ENCODE measurements around the gene FILIP1L.

Gene FILIP1L

GRCh38 chr3:99803297-99803696 is 311.0 kb downstream of the FILIP1L start:
- no peak overlapping the region for H2BK120ac ChIP-seq (ENCODE audit: insufficient read depth, low read length, poor library complexity)
- no peaks in the 10 kb centered on the region for H3K27me3 ChIP-seq (ENCODE audit: insufficient read depth, low read length)
- no peaks in the 10 kb centered on the region for H3K79me2 ChIP-seq (ENCODE audit: control insufficient read depth, insufficient read depth, low read length, poor library complexity)
- no peak overlapping the region for H3K9ac ChIP-seq (ENCODE audit: low read length)
- no peaks in the 10 kb centered on the region for H3K79me1 ChIP-seq (ENCODE audit: low read length)
- H3K36me3 ChIP-seq (ENCODE audit: control insufficient read depth in 1 of 2, insufficient read depth in 2 of 2, low read length in 2 of 2) = peaks cover 0 to 3% of the 10 kb centered on the region in 2 experiments
- no peaks in the 10 kb centered on the region for H3K4me1 ChIP-seq (ENCODE audit: control insufficient read depth in 1 of 2, insufficient read depth in 2 of 2, low read length in 2 of 2)
- no peak overlapping the region for H3K4ac ChIP-seq (ENCODE audit: low read depth, low read length)
- no peak overlapping the region for H2BK12ac ChIP-seq (ENCODE audit: low read length)
- no peak overlapping the region for H3K4me3 ChIP-seq (ENCODE audit: low read depth, low read length)
- H3K4me2 ChIP-seq (ENCODE audit: low read length) = no peak overlapping the region
- H3K18ac ChIP-seq (ENCODE audit: low read length) = no peak overlapping the region
- H4K8ac ChIP-seq (ENCODE audit: low read depth, low read length) = no peak overlapping the region
- H2BK5ac ChIP-seq (ENCODE audit: low read depth, low read length, poor library complexity) = no peak overlapping the region
- H3K23ac ChIP-seq (ENCODE audit: low read length) = no peak overlapping the region
- no peak for DNase-seq
- no peak overlapping the region for H3K27ac ChIP-seq (ENCODE audit: low read depth, low read length)
- H4K12ac ChIP-seq (ENCODE audit: low read depth, low read length) = no peak overlapping the region
- H2AK5ac ChIP-seq (ENCODE audit: low read length) = no peak overlapping the region
- H4K91ac ChIP-seq (ENCODE audit: low read depth, low read length) = no peak overlapping the region
- peaks cover 7% of the 10 kb centered on the region for H3K9me3 ChIP-seq (ENCODE audit: insufficient read depth, low read depth, low read length)
- WGBS (ENCODE audit: extremely low coverage, insufficient coverage, insufficient read length) = no CpG with 5 or more reads among the region's 1 CpG
- H2AFZ ChIP-seq (ENCODE audit: insufficient read depth, low read length, poor library complexity) = no peak overlapping the region
- no peak overlapping the region for H3K14ac ChIP-seq (ENCODE audit: low read length)

GRCh38 chr3:99799422-99799821 is 314.9 kb downstream of the FILIP1L start:
- no peak overlapping the region for H3K4ac ChIP-seq (ENCODE audit: low read depth, low read length)
- H4K8ac ChIP-seq (ENCODE audit: low read depth, low read length) = no peak overlapping the region
- H3K79me1 ChIP-seq (ENCODE audit: low read length) = no peaks in the 10 kb centered on the region
- no peak overlapping the region for H2AK5ac ChIP-seq (ENCODE audit: low read length)
- H2BK120ac ChIP-seq (ENCODE audit: insufficient read depth, low read length, poor library complexity) = no peak overlapping the region
- no peak overlapping the region for H4K91ac ChIP-seq (ENCODE audit: low read depth, low read length)
- H2BK12ac ChIP-seq (ENCODE audit: low read length) = no peak overlapping the region
- H3K4me3 ChIP-seq (ENCODE audit: low read depth, low read length) = no peak overlapping the region
- no peak overlapping the region for H3K23ac ChIP-seq (ENCODE audit: low read length)
- DNase-seq = no peak
- no peaks in the 10 kb centered on the region for H3K27me3 ChIP-seq (ENCODE audit: insufficient read depth, low read length)
- no peak overlapping the region for H3K9ac ChIP-seq (ENCODE audit: low read length)
- H3K9me3 ChIP-seq (ENCODE audit: insufficient read depth, low read depth, low read length) = no peaks in the 10 kb centered on the region
- no peaks in the 10 kb centered on the region for H3K4me1 ChIP-seq (ENCODE audit: control insufficient read depth in 1 of 2, insufficient read depth in 2 of 2, low read length in 2 of 2)
- H3K14ac ChIP-seq (ENCODE audit: low read length) = no peak overlapping the region
- no peak overlapping the region for H3K4me2 ChIP-seq (ENCODE audit: low read length)
- no CpG with 5 or more reads among the region's 4 CpGs for WGBS (ENCODE audit: extremely low coverage, insufficient coverage, insufficient read length)
- H2BK5ac ChIP-seq (ENCODE audit: low read depth, low read length, poor library complexity) = no peak overlapping the region
- no peak overlapping the region for H3K27ac ChIP-seq (ENCODE audit: low read depth, low read length)
- no peak overlapping the region for H2AFZ ChIP-seq (ENCODE audit: insufficient read depth, low read length, poor library complexity)
- H4K12ac ChIP-seq (ENCODE audit: low read depth, low read length) = no peak overlapping the region
- no peaks in the 10 kb centered on the region for H3K79me2 ChIP-seq (ENCODE audit: control insufficient read depth, insufficient read depth, low read length, poor library complexity)
- H3K36me3 ChIP-seq (ENCODE audit: control insufficient read depth in 1 of 2, insufficient read depth in 2 of 2, low read length in 2 of 2) = no peaks in the 10 kb centered on the region
- no peak overlapping the region for H3K18ac ChIP-seq (ENCODE audit: low read length)

DNA sequence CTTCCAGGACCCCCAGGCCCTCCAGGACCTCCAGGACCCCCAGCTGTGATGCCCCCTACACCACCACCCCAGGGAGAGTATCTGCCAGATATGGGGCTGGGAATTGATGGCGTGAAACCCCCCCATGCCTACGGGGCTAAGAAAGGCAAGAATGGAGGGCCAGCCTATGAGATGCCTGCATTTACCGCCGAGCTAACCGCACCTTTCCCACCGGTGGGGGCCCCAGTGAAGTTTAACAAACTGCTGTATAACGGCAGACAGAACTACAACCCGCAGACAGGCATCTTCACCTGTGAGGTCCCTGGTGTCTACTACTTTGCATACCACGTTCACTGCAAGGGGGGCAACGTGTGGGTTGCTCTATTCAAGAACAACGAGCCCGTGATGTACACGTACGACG is 318.7 kb downstream of the FILIP1L start:
- H4K12ac ChIP-seq (ENCODE audit: low read depth, low read length) = no peak overlapping the region
- DNase-seq = no peak
- H3K9me3 ChIP-seq (ENCODE audit: insufficient read depth, low read depth, low read length) = no peaks in the 10 kb centered on the region
- H2BK12ac ChIP-seq (ENCODE audit: low read length) = no peak overlapping the region
- H3K18ac ChIP-seq (ENCODE audit: low read length) = no peak overlapping the region
- no CpG with 5 or more reads among the region's 15 CpGs for WGBS (ENCODE audit: extremely low coverage, insufficient coverage, insufficient read length)
- H3K79me2 ChIP-seq (ENCODE audit: control insufficient read depth, insufficient read depth, low read length, poor library complexity) = no peaks in the 10 kb centered on the region
- no peak overlapping the region for H4K8ac ChIP-seq (ENCODE audit: low read depth, low read length)
- H3K23ac ChIP-seq (ENCODE audit: low read length) = no peak overlapping the region
- H3K4me1 ChIP-seq (ENCODE audit: control insufficient read depth in 1 of 2, insufficient read depth in 2 of 2, low read length in 2 of 2) = no peaks in the 10 kb centered on the region
- no peaks in the 10 kb centered on the region for H3K27me3 ChIP-seq (ENCODE audit: insufficient read depth, low read length)
- H2BK5ac ChIP-seq (ENCODE audit: low read depth, low read length, poor library complexity) = no peak overlapping the region
- H3K4me3 ChIP-seq (ENCODE audit: low read depth, low read length) = no peak overlapping the region
- H3K14ac ChIP-seq (ENCODE audit: low read length) = no peak overlapping the region
- no peak overlapping the region for H2AFZ ChIP-seq (ENCODE audit: insufficient read depth, low read length, poor library complexity)
- H3K27ac ChIP-seq (ENCODE audit: low read depth, low read length) = no peak overlapping the region
- no peak overlapping the region for H4K91ac ChIP-seq (ENCODE audit: low read depth, low read length)
- H3K4me2 ChIP-seq (ENCODE audit: low read length) = no peak overlapping the region
- no peak overlapping the region for H3K9ac ChIP-seq (ENCODE audit: low read length)
- H2BK120ac ChIP-seq (ENCODE audit: insufficient read depth, low read length, poor library complexity) = no peak overlapping the region
- H3K79me1 ChIP-seq (ENCODE audit: low read length) = no peaks in the 10 kb centered on the region
- H3K4ac ChIP-seq (ENCODE audit: low read depth, low read length) = no peak overlapping the region
- H3K36me3 ChIP-seq (ENCODE audit: control insufficient read depth in 1 of 2, insufficient read depth in 2 of 2, low read length in 2 of 2) = no peaks in the 10 kb centered on the region
- no peak overlapping the region for H2AK5ac ChIP-seq (ENCODE audit: low read length)

GRCh38 chr3:99794485-99794884 is 319.8 kb downstream of the FILIP1L start:
- no CpG with 5 or more reads among the region's 8 CpGs for WGBS (ENCODE audit: extremely low coverage, insufficient coverage, insufficient read length)
- H4K8ac ChIP-seq (ENCODE audit: low read depth, low read length) = no peak overlapping the region
- no peak overlapping the region for H2AK5ac ChIP-seq (ENCODE audit: low read length)
- no peak overlapping the region for H4K91ac ChIP-seq (ENCODE audit: low read depth, low read length)
- no peak overlapping the region for H3K4me3 ChIP-seq (ENCODE audit: low read depth, low read length)
- no peak overlapping the region for H3K4ac ChIP-seq (ENCODE audit: low read depth, low read length)
- no peaks in the 10 kb centered on the region for H3K27me3 ChIP-seq (ENCODE audit: insufficient read depth, low read length)
- H3K27ac ChIP-seq (ENCODE audit: low read depth, low read length) = no peak overlapping the region
- no peak overlapping the region for H3K9ac ChIP-seq (ENCODE audit: low read length)
- H3K18ac ChIP-seq (ENCODE audit: low read length) = no peak overlapping the region
- H3K79me2 ChIP-seq (ENCODE audit: control insufficient read depth, insufficient read depth, low read length, poor library complexity) = no peaks in the 10 kb centered on the region
- H3K4me1 ChIP-seq (ENCODE audit: control insufficient read depth in 1 of 2, insufficient read depth in 2 of 2, low read length in 2 of 2) = no peaks in the 10 kb centered on the region
- H3K4me2 ChIP-seq (ENCODE audit: low read length) = no peak overlapping the region
- H3K14ac ChIP-seq (ENCODE audit: low read length) = no peak overlapping the region
- DNase-seq = no peak
- no peaks in the 10 kb centered on the region for H3K79me1 ChIP-seq (ENCODE audit: low read length)
- H2BK5ac ChIP-seq (ENCODE audit: low read depth, low read length, poor library complexity) = no peak overlapping the region
- H3K9me3 ChIP-seq (ENCODE audit: insufficient read depth, low read depth, low read length) = no peaks in the 10 kb centered on the region
- H2BK120ac ChIP-seq (ENCODE audit: insufficient read depth, low read length, poor library complexity) = no peak overlapping the region
- H3K36me3 ChIP-seq (ENCODE audit: control insufficient read depth in 1 of 2, insufficient read depth in 2 of 2, low read length in 2 of 2) = no peaks in the 10 kb centered on the region
- no peak overlapping the region for H4K12ac ChIP-seq (ENCODE audit: low read depth, low read length)
- no peak overlapping the region for H2BK12ac ChIP-seq (ENCODE audit: low read length)
- H3K23ac ChIP-seq (ENCODE audit: low read length) = no peak overlapping the region
- H2AFZ ChIP-seq (ENCODE audit: insufficient read depth, low read length, poor library complexity) = no peak overlapping the region
